H1 (cell line): Measurements from ENCODE around the gene MAPRE2. TPM values are rescaled to one million over a fixed set of nuclear protein-coding genes. Genes with fewer than 3 reads are reported as not detected.

ENCODE experiments used
- CTCF ChIA-PET: fragments of 300-600 bp; sonication (Branson Sonifier 250); formaldehyde crosslinking; loops from one replicate; lab custom pipeline; 2021; ENCODE audit not compliant: partially characterized antibody; lab: Charles Lee
- POLR2A ChIA-PET: fragments of 300-600 bp; sonication (Branson Sonifier 250); formaldehyde crosslinking; loops from one replicate; lab custom pipeline; 2021; ENCODE audit warnings: inconsistent platforms; ENCODE audit not compliant: partially characterized antibody; lab: Charles Lee
- DNase-seq, 2 experiments: peaks; one replicate each; pipeline versions ENCODE4 v3.0.0 to v3.0.0-alpha.2; 2010 to 2022; ENCODE audit warnings: low spot score in 2 of 2, low read depth in 1 of 2, mixed read lengths in 1 of 2
- FAIRE-seq: peaks from 2 replicates; lab custom pipeline; 2011; peaks lifted over from hg19 to GRCh38; lab: Jason Lieb, UNC
- H2AFZ ChIP-seq: 2 replicates; pipeline ENCODE4 v1.8.1; 2012; ENCODE audit warnings: low read length, inconsistent platforms
- H2AK5ac ChIP-seq: 2 replicates; pipeline ENCODE4 v1.6.1; 2013; ENCODE audit warnings: low read depth, low read length
- H2BK120ac ChIP-seq: replicated peaks from 2 replicates; pipeline ENCODE3; 2013; ENCODE audit warnings: low read depth, low read length, inconsistent platforms
- H2BK12ac ChIP-seq: 2 replicates; pipeline ENCODE4 v1.6.1; 2013; ENCODE audit warnings: low read depth, low read length
- H2BK15ac ChIP-seq: 2 replicates; pipeline ENCODE4 v1.6.1; 2013; ENCODE audit warnings: low read length
- H2BK20ac ChIP-seq: 2 replicates; pipeline ENCODE4 v1.6.1; 2013; ENCODE audit warnings: low read length
- H2BK5ac ChIP-seq: 2 replicates; pipeline ENCODE4 v1.6.1; 2013; ENCODE audit warnings: low read depth, low read length
- H3K14ac ChIP-seq: 2 replicates; pipeline ENCODE4 v1.6.1; 2013; ENCODE audit warnings: inconsistent platforms; ENCODE audit not compliant: insufficient read length
- H3K18ac ChIP-seq: 2 replicates; pipeline ENCODE4 v1.6.1; 2013; ENCODE audit warnings: low read length; ENCODE audit errors: extremely low read depth
- H3K23ac ChIP-seq: 2 replicates; pipeline ENCODE4 v1.6.1; 2013; ENCODE audit warnings: inconsistent platforms; ENCODE audit not compliant: insufficient read length
- H3K23me2 ChIP-seq: 2 replicates; pipeline ENCODE4 v1.6.1; 2013; ENCODE audit warnings: low read depth, low read length
- H3K27ac ChIP-seq: 2 replicates; pipeline ENCODE4 v1.6.1; 2011; ENCODE audit warnings: low read depth, low read length, inconsistent platforms
- H3K27me3 ChIP-seq, 4 experiments: replicated peaks in 1 of 4; 1 replicate in 1 of 4; 2 replicates in 3 of 4; pipeline versions ENCODE4 v1.6.1 to v1.8.1; 2011 to 2013; ENCODE audit warnings: low read length in 3 of 4, mild to moderate bottlenecking in 3 of 4, inconsistent platforms in 2 of 4, mixed read lengths in 2 of 4, moderate library complexity in 1 of 4; ENCODE audit not compliant: control insufficient read depth in 3 of 4, insufficient read depth in 3 of 4; ENCODE audit errors: extremely low read depth in 1 of 4
- H3K36me3 ChIP-seq, 4 experiments: 2 replicates each; pipeline versions ENCODE4 v1.6.1 to v1.8.1; 2011 to 2013; ENCODE audit warnings: mild to moderate bottlenecking in 4 of 4, low read length in 3 of 4, moderate library complexity in 2 of 4, control low read depth in 1 of 4, inconsistent platforms in 1 of 4; ENCODE audit not compliant: insufficient read depth in 4 of 4, control insufficient read depth in 2 of 4
- H3K4ac ChIP-seq: replicated peaks from 2 replicates; pipeline ENCODE3; 2013; ENCODE audit warnings: low read length, low read depth, mixed read lengths, inconsistent platforms; ENCODE audit not compliant: insufficient read length
- H3K4me1 ChIP-seq, 4 experiments: replicated peaks in 1 of 4; 1 replicate in 1 of 4; 2 replicates in 3 of 4; pipeline versions ENCODE4 v1.6.1 to v1.8.1; 2011 to 2013; ENCODE audit warnings: low read length in 3 of 4, inconsistent platforms in 2 of 4, mixed read lengths in 1 of 4; ENCODE audit not compliant: insufficient read depth in 4 of 4, control insufficient read depth in 3 of 4
- H3K4me2 ChIP-seq, 2 experiments: 2 replicates each; pipeline versions ENCODE4 v1.6.1 to v1.8.1; 2011 to 2013; ENCODE audit warnings: low read depth in 2 of 2, low read length in 2 of 2, control low read depth in 1 of 2, inconsistent platforms in 1 of 2, mild to moderate bottlenecking in 1 of 2; ENCODE audit not compliant: insufficient read depth in 1 of 2
- H3K4me3 ChIP-seq, 4 experiments: fragments of 200-600, 300-600 bp in 1 of 4; sonication (generic), shearing (Covaris generic), sonication (Bioruptor Twin) in 1 of 4; 2 replicates each; pipeline versions ENCODE4 v1.5.1 to v1.8.1; 2011 to 2016; ENCODE audit warnings: low read length in 4 of 4, low read depth in 3 of 4, control low read depth in 2 of 4, inconsistent platforms in 2 of 4, mild to moderate bottlenecking in 2 of 4, mixed read lengths in 1 of 4, moderate library complexity in 1 of 4; ENCODE audit not compliant: insufficient read depth in 2 of 4; ENCODE audit errors: extremely low read depth in 1 of 4
- H3K56ac ChIP-seq: replicated peaks from 2 replicates; pipeline ENCODE3; 2013; ENCODE audit warnings: low read depth, mild to moderate bottlenecking, mixed read lengths, low read length, inconsistent platforms; ENCODE audit not compliant: insufficient read length
- H3K79me1 ChIP-seq: 2 replicates; pipeline ENCODE4 v1.6.1; 2013; ENCODE audit warnings: low read depth, low read length, control low read depth
- H3K79me2 ChIP-seq, 2 experiments: 2 replicates each; pipeline versions ENCODE4 v1.6.1 to v1.8.1; 2012 to 2013; ENCODE audit warnings: low read length in 2 of 2, mild to moderate bottlenecking in 2 of 2, inconsistent platforms in 1 of 2; ENCODE audit not compliant: insufficient read depth in 2 of 2, control insufficient read depth in 1 of 2
- H3K9ac ChIP-seq, 4 experiments: replicated peaks in 1 of 4; 1 replicate in 1 of 4; 2 replicates in 3 of 4; pipeline versions ENCODE4 v1.6.1 to v1.8.1; 2011 to 2013; ENCODE audit warnings: low read depth in 3 of 4, low read length in 3 of 4, control low read depth in 2 of 4, mild to moderate bottlenecking in 2 of 4, moderate library complexity in 2 of 4, inconsistent platforms in 1 of 4; ENCODE audit errors: extremely low read depth in 1 of 4
- H3K9me3 ChIP-seq, 2 experiments: 2 replicates each; pipeline versions ENCODE4 v1.6.1 to v1.8.1; 2012 to 2013; ENCODE audit warnings: mild to moderate bottlenecking in 2 of 2, moderate library complexity in 2 of 2, control low read depth in 1 of 2, inconsistent platforms in 1 of 2, low read depth in 1 of 2, low read length in 1 of 2, mixed read lengths in 1 of 2; ENCODE audit not compliant: insufficient read depth in 2 of 2
- H4K20me1 ChIP-seq, 2 experiments: replicated peaks in 1 of 2; 2 replicates each; pipeline versions ENCODE3 to v1.8.1; 2011 to 2013; ENCODE audit warnings: inconsistent platforms in 2 of 2, low read length in 2 of 2, mild to moderate bottlenecking in 1 of 2; ENCODE audit not compliant: insufficient read depth in 2 of 2, control insufficient read depth in 1 of 2
- H4K5ac ChIP-seq: 2 replicates; pipeline ENCODE4 v1.6.1; 2013; ENCODE audit warnings: low read length, low read depth, mixed read lengths, inconsistent platforms; ENCODE audit not compliant: insufficient read length
- H4K8ac ChIP-seq: 2 replicates; pipeline ENCODE4 v1.8.0; 2013; ENCODE audit warnings: mild to moderate bottlenecking, moderate library complexity, low read length, inconsistent platforms; ENCODE audit not compliant: insufficient read depth; ENCODE audit errors: extremely low read depth
- H4K91ac ChIP-seq: replicated peaks from 2 replicates; pipeline ENCODE3; 2013; ENCODE audit warnings: low read length, mixed read lengths, inconsistent platforms; ENCODE audit not compliant: insufficient read length
- ATF3 ChIP-seq: IDR thresholded peaks from 2 replicates; pipeline ENCODE4 v1.6.1; 2011; ENCODE audit warnings: low read depth, mild to moderate bottlenecking, low read length; ENCODE audit not compliant: insufficient read depth
- CBX5 ChIP-seq: fragments of 300-800, 300-1000 bp; sonication (generic); IDR thresholded peaks from 2 replicates; pipeline ENCODE4 v1.7.1; 2016; ENCODE audit warnings: antibody characterized with exemption, low read length, low read depth
- CBX8 ChIP-seq: fragments of 300-800, 300-1000 bp; sonication (generic); IDR thresholded peaks from 2 replicates; pipeline ENCODE4 v1.7.1; 2016; ENCODE audit warnings: low read depth, low read length, borderline replicate concordance
- GABPA ChIP-seq: IDR thresholded peaks from 2 replicates; pipeline ENCODE4 v1.6.1; 2011; ENCODE audit warnings: mild to moderate bottlenecking, low read length, moderate library complexity, borderline replicate concordance; ENCODE audit not compliant: insufficient read depth
- PHF8 ChIP-seq: fragments of 200-600 bp; sonication (generic); conservative IDR thresholded peaks from 2 replicates; pipeline ENCODE4 v1.7.1; 2012; ENCODE audit warnings: low read depth, mild to moderate bottlenecking, inconsistent platforms, low read length, moderate library complexity
- POU5F1 ChIP-seq: IDR thresholded peaks from 2 replicates; pipeline ENCODE4 v1.6.1; 2011; ENCODE audit warnings: low read depth, mild to moderate bottlenecking, low read length, moderate library complexity
- RAD21 ChIP-seq, 2 experiments: IDR thresholded peaks in 1 of 2; conservative IDR thresholded peaks in 1 of 2; 2 replicates each; pipeline ENCODE4 v1.6.1; 2011; ENCODE audit warnings: low read depth in 2 of 2, low read length in 2 of 2, improper control_type of control experiment in 1 of 2, inconsistent platforms in 1 of 2, mild to moderate bottlenecking in 1 of 2, moderate library complexity in 1 of 2
- RBBP5 ChIP-seq: IDR thresholded peaks from 2 replicates; pipeline ENCODE4 v1.7.1; 2012; ENCODE audit warnings: low read depth, mild to moderate bottlenecking, inconsistent platforms, low read length, moderate library complexity, borderline replicate concordance
- RNF2 ChIP-seq: fragments of 200-900, 300-1000 bp; sonication (generic); IDR thresholded peaks from 2 replicates; pipeline ENCODE4 v1.7.1; 2016; ENCODE audit warnings: borderline replicate concordance, low read depth, mild to moderate bottlenecking, antibody characterized with exemption, low read length; ENCODE audit not compliant: poor library complexity, severe bottlenecking; ENCODE audit errors: missing control alignments
- TAF1 ChIP-seq: IDR thresholded peaks from 2 replicates; pipeline ENCODE4 v1.6.1; 2011; ENCODE audit warnings: mild to moderate bottlenecking, low read depth, low read length
- WGBS, 2 experiments: shearing (Covaris generic) in 1 of 2; methylation state at CpG; one replicate each; pipeline versions ENCODE4 v1.1.6 to v1.1.7; 2013 to 2015; ENCODE audit warnings: low lambda C conversion rate in 2 of 2, mixed read lengths in 2 of 2, inconsistent platforms in 1 of 2, low coverage in 1 of 2, missing lambda C conversion rate in 1 of 2; ENCODE audit not compliant: insufficient replicate concordance in 2 of 2, insufficient coverage in 1 of 2, insufficient read length in 1 of 2; ENCODE audit errors: extremely low coverage in 1 of 2, missing lambda C conversion rate in 1 of 2; 5-methylcytosine and 5-hydroxymethylcytosine counted together
- polyA plus RNA-seq, 7 experiments: library from polyadenylated mRNA; depleted of rRNA in 3 of 7; stranded (reverse) in 5 of 7; unstranded in 2 of 7; fragments of >200 nt in 5 of 7; fragments of 200-250 nt in 2 of 7; gene quantifications; 1 replicate in 5 of 7; 2 replicates in 1 of 7; 4 replicates in 1 of 7; pipeline versions ENCODE4 v1.2.1 to v1.2.3, GENCODE V29; 2011 to 2013; ENCODE audit warnings: missing spikeins in 2 of 7, mixed read lengths in 2 of 7
- total RNA-seq: library from RNA; stranded (reverse); fragmentation: NEBNext Ultra II Directional; extraction: Animal tissue kit (Norgen Biotek cat#: 25700); gene quantifications from 2 replicates; pipeline ENCODE4 v1.2.1, GENCODE V29; 2021

The MAPRE2 gene
- total and polyA plus RNA-seq, 2 of the 8 experiments (the other 6 are each of a cell fraction or from before 2014, with no cell fraction given) = 32.6 to 33.1 TPM

- POLR2A ChIA-PET = no interaction called here
- no peak overlapping the region for H3K27ac ChIP-seq
- H2AK5ac ChIP-seq = no peak overlapping the region
- no peak overlapping the region for H2BK15ac ChIP-seq
- H4K91ac ChIP-seq = no peak overlapping the region
- H4K20me1 ChIP-seq = no peaks in the 10 kb centered on the region
- H3K36me3 ChIP-seq = no peaks in the 10 kb centered on the region
- no peak overlapping the region for H2BK5ac ChIP-seq
- no peak overlapping the region for H3K14ac ChIP-seq
- H3K56ac ChIP-seq = no peak overlapping the region
- no peak for DNase-seq
- H4K8ac ChIP-seq = no peak overlapping the region
- no peaks in the 10 kb centered on the region; a peak in 1 of 7 replicates for H3K27me3 ChIP-seq
- no peak overlapping the region for H2BK120ac ChIP-seq
- CTCF ChIA-PET = no interaction called here
- H3K18ac ChIP-seq = no peak overlapping the region
- no peaks in the 10 kb centered on the region for H3K79me1 ChIP-seq
- no peaks in the 10 kb centered on the region for H3K79me2 ChIP-seq
- H3K4me1 ChIP-seq = no peaks in the 10 kb centered on the region
- H2BK12ac ChIP-seq = no peak overlapping the region
- H3K4me2 ChIP-seq = no peak overlapping the region
- TF ChIP-seq PHF8 (no peak), POU5F1 (no peak), ATF3 (no peak), RAD21 (IDR thresholded peaks at IDR 0.05 in 1 of 2, conservative IDR thresholded peaks at IDR 0.05 in 1 of 2; ENCODE audit: low read depth in 2 of 2, low read length in 2 of 2) (no peak), CBX8 (no peak), CBX5 (no peak), GABPA (no peak), RBBP5 (no peak), RNF2 (no peak), TAF1 (no peak)
- no peak overlapping the region for H3K4ac ChIP-seq
- FAIRE-seq = no peak
- no peaks in the 10 kb centered on the region for H3K23me2 ChIP-seq
- no peak overlapping the region for H3K23ac ChIP-seq
- 93% methylated on average over 2 of the region's 2 CpGs; no CpG with 5 or more reads in 1 of the 2 experiments for WGBS, 2 experiments
- H3K4me3 ChIP-seq = no peak overlapping the region
- H3K9ac ChIP-seq = no peak overlapping the region
- no peak overlapping the region for H2BK20ac ChIP-seq
- H2AFZ ChIP-seq = no peak overlapping the region
- H3K9me3 ChIP-seq = no peaks in the 10 kb centered on the region
- no peak overlapping the region for H4K5ac ChIP-seq
These were observed 120.3 kb downstream of the MAPRE2 start for GRCh38 chr18:35161485-35161884.
